Nucleus accumbens (tissue), 56 donors: Measurements from ENCODE around the gene TMEM132D.

Source experiments
- DNase-seq, 56 donors: peaks; one replicate each; lab custom pipeline; 2025; lab: John Stamatoyannopoulos, UW

The TMEM132D gene

DNA sequence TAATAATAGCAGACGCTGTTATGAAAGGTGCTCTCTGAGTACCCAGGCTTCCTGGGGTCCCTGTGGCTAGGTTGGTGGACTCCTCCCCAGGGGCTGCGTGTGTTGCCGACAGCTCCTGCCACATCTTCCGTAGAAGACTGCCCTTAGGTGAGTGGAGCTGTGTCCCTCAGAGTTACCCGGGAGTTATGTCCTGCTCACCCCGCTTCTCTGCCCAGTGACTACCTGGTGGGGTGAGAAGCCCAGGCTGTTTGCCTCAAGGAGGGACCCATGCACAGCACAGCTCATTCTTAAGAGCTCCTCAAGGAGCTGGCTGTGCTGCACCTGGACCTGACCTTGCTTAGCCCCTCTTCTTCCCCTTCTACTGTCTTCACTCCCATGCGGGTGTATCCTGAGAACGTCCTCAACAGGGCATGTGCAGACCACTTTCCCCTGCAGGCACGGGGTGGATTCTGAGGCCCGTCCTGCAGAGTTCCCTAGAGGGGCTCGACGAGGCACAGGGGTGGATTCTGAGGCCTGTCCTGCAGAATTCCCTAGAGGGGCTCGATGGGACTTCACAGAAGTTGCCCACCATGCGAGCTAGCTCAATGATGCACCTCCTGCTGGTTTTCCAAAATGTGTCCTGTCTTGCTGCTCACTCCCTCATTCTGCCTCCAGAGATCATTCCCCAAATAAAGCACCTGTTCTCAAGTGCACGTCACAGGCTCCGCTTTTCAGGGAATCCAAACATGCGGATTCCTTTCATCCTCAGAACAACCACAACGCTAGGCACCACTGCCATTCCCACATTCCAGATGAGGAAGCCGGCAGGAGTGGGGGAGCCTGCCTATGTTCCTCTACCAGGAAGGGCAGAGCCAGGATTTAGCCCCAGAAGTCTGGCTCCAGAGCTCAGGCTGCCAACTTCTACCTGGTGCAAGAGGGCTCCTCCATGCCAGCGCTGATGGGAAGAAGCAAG is 818.7 kb downstream of the TMEM132D start:
- no peak for DNase-seq

DNA sequence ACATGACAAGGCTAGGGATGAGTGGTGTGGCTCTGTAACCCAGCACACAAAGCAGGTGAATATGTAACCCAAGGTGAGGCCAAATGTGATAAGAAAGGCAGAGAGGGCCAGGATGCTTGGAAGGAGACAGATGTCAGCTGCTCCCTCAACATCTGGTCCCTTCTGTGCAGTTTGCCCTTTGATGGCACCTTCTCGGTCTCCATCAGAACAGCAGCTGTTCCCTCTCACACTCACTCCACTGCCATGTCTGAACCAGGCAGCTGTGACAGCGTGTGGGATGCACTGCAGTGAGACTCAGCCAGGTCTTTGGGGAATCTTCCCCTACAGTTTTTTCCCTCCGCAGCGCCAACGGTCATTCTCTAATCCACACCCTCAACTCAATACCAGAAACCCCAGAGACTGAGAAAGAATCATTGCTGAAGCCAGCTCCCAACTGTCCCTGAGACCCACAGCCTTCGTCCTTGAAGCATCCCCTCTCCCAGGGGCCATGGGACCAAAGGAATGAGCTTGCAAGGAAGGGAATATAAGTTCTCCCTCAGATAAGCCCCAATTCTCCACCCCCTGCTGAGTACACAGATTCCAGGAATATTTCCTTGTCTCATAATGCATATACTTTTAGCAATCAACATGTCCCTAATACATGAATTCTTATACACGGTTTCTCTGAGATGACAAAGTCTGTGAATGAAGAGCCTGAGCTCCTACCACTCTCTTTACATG is 820.5 kb downstream of the TMEM132D start:
- DNase-seq: no peak

DNA sequence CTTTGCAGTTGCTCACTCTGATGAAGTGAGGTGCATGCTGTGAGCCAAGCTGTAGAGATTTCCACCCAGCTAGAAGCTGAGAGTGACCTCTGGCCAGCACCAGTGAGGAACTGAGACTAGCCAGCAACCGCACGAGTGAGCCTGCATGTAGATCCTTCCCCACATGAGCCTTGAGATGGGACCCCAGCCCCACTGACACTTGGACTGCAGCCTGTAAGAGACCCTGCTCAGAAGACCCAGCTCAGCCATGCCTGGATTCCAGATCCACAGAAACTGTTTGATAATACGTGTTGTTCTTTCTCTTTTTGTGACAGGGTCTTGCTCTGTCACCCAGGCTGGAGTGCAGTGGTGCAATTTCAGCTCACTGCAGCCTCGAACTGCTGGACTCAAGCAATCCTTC is 821.4 kb downstream of the TMEM132D start:
- no peak for DNase-seq

DNA sequence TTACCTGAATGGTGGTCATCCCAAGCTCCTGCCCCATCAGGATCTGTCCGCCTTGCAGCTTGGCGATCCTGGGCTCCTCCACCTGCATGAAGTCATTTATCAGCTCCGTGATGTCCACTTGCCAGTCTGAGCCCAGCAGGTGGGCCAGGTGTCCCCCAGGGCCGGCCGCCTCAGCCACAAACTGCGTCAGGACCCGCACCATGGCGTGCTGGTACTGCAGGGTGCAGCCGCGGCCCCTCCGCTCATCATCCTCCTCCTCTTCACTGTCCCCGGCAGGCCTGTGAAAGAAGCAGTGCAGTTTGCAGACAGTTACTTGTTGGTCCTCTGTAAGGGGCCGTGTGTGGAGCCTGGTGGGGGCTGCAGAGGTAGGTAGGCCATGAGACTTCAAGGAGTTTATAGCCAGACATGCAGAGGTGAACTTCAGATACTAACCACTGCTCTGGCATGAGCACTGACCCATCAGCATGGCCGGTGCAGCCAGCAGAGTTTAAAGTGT is 822.0 kb downstream of the TMEM132D start:
- no peak for DNase-seq

DNA sequence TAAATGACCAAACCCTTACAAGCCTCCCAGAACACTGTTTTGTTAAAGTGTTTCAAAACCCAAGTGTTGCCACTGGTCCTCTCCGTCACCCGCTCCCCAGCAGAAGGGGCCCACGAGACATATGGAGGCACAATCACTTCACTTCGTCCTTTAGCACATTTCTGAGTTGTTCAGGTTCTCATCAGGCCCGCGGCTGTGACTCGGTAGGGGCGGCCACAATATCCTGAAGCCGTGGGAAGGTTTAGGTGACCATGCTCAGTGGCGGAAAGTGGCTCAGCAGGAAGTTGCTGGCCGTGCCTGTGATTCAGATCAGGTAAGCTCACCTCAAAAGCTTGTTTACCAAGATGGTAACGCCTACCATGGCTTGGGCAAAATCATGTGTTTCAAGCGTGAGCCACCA is 823.0 kb downstream of the TMEM132D start:
- no peak for DNase-seq

DNA sequence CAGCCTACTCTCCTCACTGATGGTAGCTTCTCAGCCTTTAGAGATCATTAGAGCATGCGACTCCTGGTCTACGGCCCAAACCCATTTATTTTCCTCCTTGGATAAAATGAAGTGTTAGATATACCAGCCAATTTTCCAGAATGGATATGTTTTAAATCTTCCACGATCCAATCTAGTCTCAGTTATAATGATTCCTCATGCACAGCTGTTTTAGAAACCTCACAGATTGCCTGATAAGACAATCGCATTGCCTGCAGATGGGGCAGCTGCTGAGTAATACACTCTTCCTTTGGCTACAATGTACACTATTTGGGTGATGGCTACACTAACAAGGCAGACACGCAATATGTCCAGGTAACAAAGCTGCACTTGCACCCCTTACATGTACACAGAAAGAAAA is 823.4 kb downstream of the TMEM132D start:
- no peak for DNase-seq

DNA sequence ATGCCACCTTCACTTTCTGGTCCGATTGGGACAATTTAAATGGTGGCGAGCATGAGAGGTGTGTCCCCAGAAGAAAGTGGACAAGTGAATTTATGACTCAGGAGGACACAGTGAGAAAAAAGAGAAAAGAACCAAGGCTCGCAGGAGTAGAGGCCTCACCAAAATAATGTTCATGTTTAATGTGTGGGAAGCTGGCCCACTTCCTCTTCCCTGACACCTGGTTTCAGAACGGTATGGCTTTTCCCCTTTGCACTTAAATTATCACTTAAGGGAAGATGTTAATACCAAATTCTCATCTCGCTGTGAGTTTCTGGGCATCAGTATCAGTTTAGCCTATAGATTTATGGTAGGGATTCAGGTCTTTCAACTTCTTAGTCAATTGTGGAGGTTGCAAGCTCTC is 824.1 kb downstream of the TMEM132D start:
- DNase-seq: no peak

DNA sequence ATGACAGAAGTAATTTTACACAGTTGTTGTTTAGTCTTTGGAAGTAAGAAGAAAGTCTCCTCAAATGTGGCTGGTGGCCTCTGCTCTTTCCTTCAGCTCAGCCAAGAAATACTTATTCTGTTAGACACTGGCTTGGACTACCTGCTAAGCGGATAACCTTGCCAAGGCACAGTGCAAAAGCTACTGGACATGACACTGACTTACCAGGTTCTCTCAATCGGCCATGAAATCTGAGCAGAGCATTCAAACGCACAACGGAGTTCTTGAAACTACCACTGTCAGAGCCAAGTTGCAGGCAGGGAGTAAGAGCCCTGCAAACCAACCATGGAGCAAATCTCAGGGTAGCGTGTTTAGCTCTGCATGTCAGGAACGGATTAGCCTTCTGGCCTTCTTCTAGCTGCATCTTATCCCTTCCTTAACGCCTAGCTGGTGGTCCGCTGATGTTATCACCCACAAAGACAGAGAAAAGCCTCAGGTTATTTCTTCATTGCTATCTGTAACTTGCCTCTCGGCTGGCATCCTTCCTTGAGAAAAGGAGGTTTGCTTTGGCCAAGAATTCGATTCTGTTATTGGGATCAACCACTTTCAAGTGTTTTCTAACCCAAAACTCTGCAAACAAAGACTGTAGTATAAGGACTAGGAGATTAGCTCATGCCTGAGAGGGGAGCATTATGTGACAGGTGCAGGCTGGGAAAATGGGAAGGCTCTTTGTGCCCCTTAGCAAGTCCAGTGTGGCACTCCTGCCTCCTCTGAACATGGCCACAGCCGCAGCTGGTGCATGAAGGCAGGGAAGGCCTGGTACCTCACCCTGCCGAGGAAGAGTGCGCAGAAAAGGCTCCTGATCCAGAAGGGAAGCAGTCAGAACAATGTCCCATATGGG is 827.1 kb downstream of the TMEM132D start:
- no peak for DNase-seq

DNA sequence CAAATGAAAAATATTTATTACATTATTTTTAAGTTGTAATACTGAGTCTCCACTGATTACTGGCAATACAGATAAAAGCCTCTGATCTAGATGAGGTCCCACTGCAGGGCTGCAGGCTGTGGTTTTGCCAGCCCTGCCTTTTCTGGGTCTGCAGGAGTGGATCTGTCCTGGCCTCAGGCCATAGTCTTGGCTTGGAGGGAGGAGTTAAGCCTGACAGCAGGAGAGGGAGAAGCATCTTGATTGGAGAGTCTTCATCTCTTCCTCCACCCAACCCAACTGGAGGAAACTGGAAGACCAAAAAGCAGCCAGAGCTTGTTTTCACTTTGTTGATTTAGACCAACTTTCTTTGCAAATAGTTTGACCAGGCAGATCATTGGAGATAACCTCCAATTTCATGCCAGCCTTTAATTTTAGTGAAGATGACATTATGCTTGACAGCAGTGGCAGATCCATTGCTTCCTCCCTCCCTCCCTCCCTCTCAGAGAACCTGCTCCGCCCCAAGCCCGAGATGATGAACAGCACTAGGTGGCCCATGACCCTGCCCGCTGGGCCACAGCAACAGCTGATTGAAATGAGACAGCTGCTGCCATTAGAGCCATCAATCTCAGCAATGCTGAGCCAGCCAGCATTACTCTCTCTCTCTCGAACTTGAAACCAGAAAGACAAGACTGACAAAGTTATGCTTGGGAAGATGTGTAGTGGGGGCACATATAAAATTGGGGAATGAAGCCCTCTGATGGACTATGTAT is 828.2 kb downstream of the TMEM132D start:
- no peak for DNase-seq

DNA sequence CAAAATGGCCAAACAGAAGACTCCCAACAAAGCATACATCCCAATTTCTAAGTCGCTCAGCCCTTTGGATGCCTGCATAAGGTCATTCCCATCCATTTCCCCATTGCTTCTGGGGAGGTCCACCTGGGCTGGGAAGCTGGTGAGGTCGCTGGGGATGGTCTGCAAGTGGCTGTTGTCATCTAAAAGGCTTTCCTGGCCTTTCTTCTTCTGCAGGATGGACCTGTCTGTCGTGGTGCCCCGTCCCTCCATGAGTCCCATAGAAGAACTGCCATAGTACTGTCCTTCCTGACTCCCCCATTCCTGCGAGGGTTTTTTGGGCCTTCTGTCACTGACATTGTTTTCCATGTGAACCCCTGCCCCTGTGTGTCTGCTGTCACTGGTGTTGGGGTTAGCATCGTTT is 829.4 kb downstream of the TMEM132D start:
- DNase-seq: no peak

DNA sequence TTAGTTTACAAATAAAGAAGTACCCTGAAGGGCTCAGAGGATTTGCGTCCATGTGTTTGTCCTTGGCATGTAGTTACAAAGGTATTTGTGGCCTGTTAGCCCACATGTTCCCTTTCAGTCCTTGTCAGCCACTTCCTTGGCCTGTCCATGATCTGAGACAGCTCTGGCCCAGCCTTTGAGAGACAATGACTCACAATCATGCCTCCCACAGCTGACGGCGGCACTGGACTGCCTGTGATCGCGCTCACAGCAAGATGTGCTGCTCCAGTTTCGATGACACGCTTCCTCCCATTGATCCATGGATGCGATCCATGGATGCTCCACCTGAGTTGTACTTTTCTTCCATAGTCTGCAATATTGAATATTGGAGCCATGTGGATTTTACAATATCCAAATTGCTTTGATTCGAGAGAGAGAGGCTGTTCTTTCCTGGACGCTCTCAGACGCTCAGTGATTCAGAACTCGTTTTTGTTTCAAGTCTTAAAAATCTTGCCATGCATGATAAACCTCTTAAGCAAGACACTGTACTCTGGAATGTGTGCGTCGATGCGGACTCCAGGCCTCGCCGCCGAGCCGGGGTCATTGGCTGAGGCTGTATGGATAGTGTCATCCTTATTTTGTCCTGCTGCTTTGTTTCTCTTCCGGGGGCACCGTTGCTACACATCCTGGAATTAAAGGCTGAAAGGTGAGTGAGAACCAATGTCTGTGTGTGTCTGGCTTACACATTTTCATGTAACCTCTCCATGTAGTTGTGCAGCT is 830.5 kb downstream of the TMEM132D start:
- no peak for DNase-seq

DNA sequence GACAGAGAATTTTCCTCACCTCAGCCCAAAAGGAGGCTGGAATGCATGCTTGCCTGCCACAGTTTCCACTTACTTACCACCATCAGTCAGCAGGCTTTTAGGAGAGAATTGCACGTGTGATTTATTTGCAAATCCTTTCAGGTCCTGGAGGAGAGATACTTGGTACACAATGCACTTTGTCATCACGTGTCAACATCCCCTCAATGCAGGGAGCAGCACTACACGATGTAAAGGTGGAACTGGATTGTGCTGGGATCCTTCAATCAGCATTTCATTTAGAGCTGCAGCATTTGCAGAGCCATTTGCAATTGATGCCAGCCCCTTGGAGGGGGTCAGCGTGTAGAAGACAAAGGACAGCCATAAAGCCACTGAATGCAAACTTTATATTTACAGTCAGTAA is 832.5 kb downstream of the TMEM132D start:
- DNase-seq: no peak

DNA sequence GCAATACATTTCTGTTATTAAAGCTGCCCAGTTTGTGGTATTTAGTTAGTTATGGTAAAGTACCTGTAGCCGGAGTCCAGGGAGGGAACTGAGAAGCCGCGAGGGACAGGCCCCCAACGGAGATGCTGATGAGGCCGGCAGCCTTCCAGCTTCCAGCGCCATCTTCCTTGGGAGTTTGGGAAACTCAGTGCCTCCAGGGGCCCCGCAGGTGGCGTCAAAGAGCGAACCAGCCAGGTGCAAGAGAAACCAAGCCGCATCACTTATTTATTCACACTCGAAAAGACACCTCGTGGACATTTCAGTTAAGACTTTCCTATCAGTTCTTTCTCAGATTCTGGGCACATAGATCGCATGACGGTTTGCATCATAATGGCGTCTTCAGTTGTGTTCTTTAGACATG is 833.9 kb downstream of the TMEM132D start:
- DNase-seq: no peak

DNA sequence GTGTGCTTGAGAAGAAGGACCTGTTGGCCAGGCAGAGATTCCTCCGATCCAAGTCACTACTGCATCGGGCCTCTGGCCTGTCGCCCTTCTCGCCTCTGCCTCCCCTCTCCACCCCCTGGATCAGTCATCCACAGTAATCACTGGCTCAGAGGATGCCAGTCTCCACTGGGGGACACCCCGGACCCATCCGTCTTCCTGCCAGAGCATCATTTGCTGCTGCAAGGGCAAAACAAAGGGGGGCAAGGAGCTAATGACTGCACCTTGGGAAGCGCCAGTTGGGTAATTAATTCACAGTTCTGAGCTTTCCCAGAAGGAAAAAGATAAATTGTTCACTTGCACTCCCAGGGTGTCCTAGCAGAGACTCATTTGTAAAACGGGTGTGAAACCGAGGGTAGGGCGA is 835.1 kb downstream of the TMEM132D start:
- DNase-seq: no peak

DNA sequence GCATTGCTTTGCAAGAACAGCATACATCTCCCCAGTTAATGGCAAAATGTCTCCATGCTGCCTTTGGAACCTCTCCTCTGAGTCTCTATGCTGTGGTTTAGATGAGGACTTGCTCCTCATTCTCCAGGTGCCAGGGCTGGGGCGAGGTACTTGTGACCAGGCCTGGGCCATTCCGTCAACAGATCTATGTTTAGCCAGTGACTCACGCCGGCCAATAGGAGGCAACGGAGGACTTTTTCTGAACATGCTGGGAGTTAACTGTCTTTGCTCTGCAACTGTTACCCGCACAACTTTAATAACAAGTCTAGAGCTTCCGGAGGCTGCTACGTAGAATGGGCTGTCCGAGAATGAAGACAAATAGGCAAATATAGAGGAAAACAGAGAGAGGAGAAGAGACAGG is 836.3 kb downstream of the TMEM132D start:
- no peak for DNase-seq

DNA sequence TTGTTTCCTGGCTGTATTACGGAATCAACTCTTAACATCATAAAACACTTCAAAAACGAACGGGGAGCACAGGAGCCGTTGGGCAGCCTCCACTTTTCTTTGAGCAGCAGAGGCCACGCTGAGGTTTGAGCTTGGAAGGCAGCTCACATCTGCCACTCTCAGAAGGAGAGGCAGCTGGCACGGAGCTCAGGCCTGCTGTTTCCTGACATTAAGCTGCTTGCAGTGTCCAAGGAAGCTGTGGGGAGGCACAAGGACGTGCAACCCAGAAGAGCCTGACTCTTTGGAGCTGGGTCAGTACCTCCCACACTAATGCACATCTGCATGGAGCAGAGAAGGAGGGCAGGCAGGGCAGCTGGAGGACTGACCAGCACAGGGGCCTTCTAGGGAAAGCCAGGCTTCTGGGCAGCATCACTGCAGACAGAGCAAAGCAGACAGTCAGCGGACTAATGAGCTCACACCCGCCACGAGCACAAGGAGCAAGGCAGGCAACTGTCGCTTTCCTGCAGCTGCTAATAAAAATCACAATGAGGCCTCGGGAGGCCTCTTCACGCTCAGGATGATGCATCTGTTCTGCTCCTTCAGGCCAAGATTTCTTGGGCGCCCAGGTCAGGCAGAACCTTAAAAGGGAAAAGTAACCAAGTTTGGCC is 839.5 kb downstream of the TMEM132D start:
- DNase-seq: no peak

DNA sequence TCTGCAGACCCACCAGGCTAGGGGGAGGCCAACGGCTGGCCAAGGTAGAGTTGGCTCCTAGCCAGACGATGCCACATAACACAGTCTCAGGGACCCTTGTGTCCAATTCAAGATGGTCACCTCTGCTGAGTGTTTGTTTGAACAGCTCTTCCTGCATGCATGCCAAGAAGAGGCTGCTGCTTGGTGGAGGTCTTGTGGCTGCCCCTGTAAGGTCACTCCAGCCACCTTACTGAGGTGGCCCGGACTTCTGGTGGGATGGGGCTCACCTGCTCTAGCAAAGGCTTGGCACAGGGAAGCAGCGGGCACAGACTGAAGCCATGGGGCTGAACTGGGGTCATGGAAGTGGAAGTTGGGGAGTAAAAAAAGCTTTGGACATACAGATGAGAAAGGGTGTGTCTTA is 840.2 kb downstream of the TMEM132D start:
- DNase-seq: no peak

DNA sequence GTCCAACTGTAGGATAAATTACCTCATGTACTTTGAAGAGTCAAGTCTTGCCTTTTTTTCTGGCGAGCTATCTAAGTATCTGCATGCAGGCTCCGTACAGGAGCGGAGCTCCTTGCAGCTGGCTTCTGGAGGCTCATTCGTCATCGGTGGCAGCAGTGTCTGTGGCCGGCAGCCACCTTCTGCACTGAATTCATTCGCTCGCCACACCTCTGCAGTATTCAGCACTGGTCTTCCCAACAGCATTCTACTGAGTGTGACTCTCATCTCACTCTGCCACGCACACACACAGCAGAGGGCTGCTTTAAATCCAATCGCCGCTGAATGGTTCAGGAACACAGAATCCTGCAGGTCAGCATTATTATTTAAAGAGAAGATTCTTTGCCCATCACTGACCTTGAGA is 850.6 kb downstream of the TMEM132D start:
- no peak for DNase-seq

DNA sequence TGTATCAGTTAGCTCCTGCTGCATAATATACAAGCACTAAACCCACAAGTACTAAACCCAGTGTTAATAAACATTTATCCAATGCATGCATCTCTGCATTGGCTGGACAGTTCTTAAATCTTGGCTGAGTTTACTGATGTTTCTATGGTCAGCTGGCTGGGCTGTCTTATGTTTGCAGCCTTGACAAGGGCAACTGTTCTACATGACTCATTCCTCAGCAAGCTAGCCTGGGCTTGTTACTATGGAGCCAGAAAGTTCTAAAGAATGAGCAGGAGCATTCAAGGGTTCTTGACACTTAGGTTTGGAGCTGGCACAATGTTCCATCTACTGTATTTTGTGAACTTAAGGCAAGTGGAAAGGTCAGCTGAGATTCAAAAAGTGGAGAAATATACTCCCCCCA is 851.5 kb downstream of the TMEM132D start:
- no peak for DNase-seq
